Endothelial cell of umbilical vein (primary cell): Measurements from ENCODE around the gene TTC9B. TPM values are rescaled to one million over a fixed set of nuclear protein-coding genes. Genes with fewer than 3 reads are reported as not detected.
"Not testable (repeated sequence)": the region's sequence is repeated elsewhere in the genome, so short reads cannot be mapped to it uniquely, and the experiment has no call there.

Source experiments
- BruUV-seq: library from RNA; stranded (reverse); fragments of 400-500 nt; replicated peaks from 2 replicates; lab custom pipeline; 2021; lab: Mats Ljungman, UMichigan
- CTCF ChIA-PET: fragments of 300-600, 350-600 bp; sonication (Branson Sonifier 250); formaldehyde crosslinking; loops from one replicate; lab custom pipeline; 2021; ENCODE audit warnings: antibody characterized with exemption, inconsistent platforms; lab: Charles Lee
- POLR2A ChIA-PET: fragments of 300-600, 350-600 bp; sonication (Branson Sonifier 250); formaldehyde crosslinking; loops from one replicate; lab custom pipeline; 2021; ENCODE audit warnings: antibody characterized with exemption, inconsistent platforms; lab: Charles Lee
- DNase-seq: peaks from one replicate; pipeline ENCODE4 v3.0.0-alpha.2; 2011; ENCODE audit warnings: low read depth, low spot score
- FAIRE-seq: peaks from 2 replicates; lab custom pipeline; 2011; peaks lifted over from hg19 to GRCh38; lab: Jason Lieb, UNC
- H2AFZ ChIP-seq: 2 replicates; pipeline ENCODE4 v1.6.0; 2012; ENCODE audit warnings: low read depth, low read length, control low read depth, inconsistent platforms
- H3K27ac ChIP-seq: 2 replicates; pipeline ENCODE4 v1.5.1; 2011; ENCODE audit warnings: low read depth, mild to moderate bottlenecking, control low read depth, low read length, moderate library complexity; ENCODE audit not compliant: insufficient read depth
- H3K27me3 ChIP-seq, 2 experiments: 2 replicates each; pipeline versions ENCODE4 v1.6.0 to v1.6.1; 2011; ENCODE audit warnings: low read length in 2 of 2, mixed read lengths in 1 of 2; ENCODE audit not compliant: control insufficient read depth in 2 of 2, insufficient read depth in 2 of 2
- H3K36me3 ChIP-seq, 2 experiments: 2 replicates in 1 of 2; 3 replicates in 1 of 2; pipeline ENCODE4 v1.5.1; 2011; ENCODE audit warnings: low read length in 2 of 2, mild to moderate bottlenecking in 1 of 2, moderate library complexity in 1 of 2; ENCODE audit not compliant: control insufficient read depth in 2 of 2, insufficient read depth in 2 of 2; ENCODE audit errors: extremely low read depth in 1 of 2
- H3K4me1 ChIP-seq: 3 replicates; pipeline ENCODE4 v1.5.1; 2011; ENCODE audit warnings: mild to moderate bottlenecking, low read length; ENCODE audit not compliant: control insufficient read depth, insufficient read depth; ENCODE audit errors: extremely low read depth
- H3K4me2 ChIP-seq: 2 replicates; pipeline ENCODE4 v1.6.1; 2011; ENCODE audit warnings: low read length, control low read depth, mixed read lengths; ENCODE audit not compliant: insufficient read depth
- H3K4me3 ChIP-seq, 3 experiments: fragments of 200-600 bp in 1 of 3; sonication (generic), shearing (Covaris generic) in 1 of 3; replicated peaks in 1 of 3; 2 replicates each; pipeline ENCODE4 v1.5.1; 2011 to 2016; ENCODE audit warnings: control low read depth in 3 of 3, low read length in 3 of 3, mild to moderate bottlenecking in 2 of 3, inconsistent platforms in 1 of 3, low read depth in 1 of 3, moderate library complexity in 1 of 3; ENCODE audit not compliant: insufficient read depth in 1 of 3
- H3K79me2 ChIP-seq: 2 replicates; pipeline ENCODE4 v1.6.0; 2012; ENCODE audit warnings: low read length, inconsistent platforms; ENCODE audit not compliant: control insufficient read depth, insufficient read depth
- H3K9ac ChIP-seq: replicated peaks from 2 replicates; pipeline ENCODE3; 2011; ENCODE audit warnings: low read length, control low read depth; ENCODE audit not compliant: insufficient read depth; ENCODE audit errors: extremely low read depth
- H3K9me1 ChIP-seq: replicated peaks from 3 replicates; pipeline ENCODE4 v1.6.0; 2011; ENCODE audit warnings: mild to moderate bottlenecking, low read length; ENCODE audit not compliant: control insufficient read depth, insufficient read depth; ENCODE audit errors: extremely low read depth
- H3K9me3 ChIP-seq: replicated peaks from 2 replicates; pipeline ENCODE4 v1.5.1; 2012; ENCODE audit warnings: low read length, inconsistent platforms; ENCODE audit not compliant: control insufficient read depth, insufficient read depth
- H4K20me1 ChIP-seq: replicated peaks from 2 replicates; pipeline ENCODE3; 2011; ENCODE audit warnings: mild to moderate bottlenecking, low read length; ENCODE audit not compliant: control insufficient read depth, insufficient read depth; ENCODE audit errors: extremely low read depth
- EZH2 ChIP-seq: IDR thresholded peaks from 2 replicates; pipeline ENCODE4 v1.6.1; 2012; ENCODE audit warnings: borderline replicate concordance, low read depth, mild to moderate bottlenecking, moderate library complexity, low read length, inconsistent platforms; ENCODE audit not compliant: severe bottlenecking
- FOS ChIP-seq: IDR thresholded peaks from 2 replicates; pipeline ENCODE4 v1.6.1; 2011; ENCODE audit warnings: mild to moderate bottlenecking, low read length, moderate library complexity, borderline replicate concordance; ENCODE audit not compliant: insufficient read depth
- GATA2 ChIP-seq: IDR thresholded peaks from 2 replicates; pipeline ENCODE4 v1.7.0; 2011; ENCODE audit warnings: low read depth, mild to moderate bottlenecking, moderate library complexity, mixed read lengths, low read length; ENCODE audit not compliant: insufficient read length, insufficient read depth
- JUN ChIP-seq: IDR thresholded peaks from 2 replicates; pipeline ENCODE4 v1.6.1; 2011; ENCODE audit warnings: borderline replicate concordance, low read depth; ENCODE audit not compliant: insufficient read length, insufficient read depth
- POLR2A ChIP-seq: IDR thresholded peaks from 2 replicates; pipeline ENCODE4 v1.6.1; 2012; ENCODE audit warnings: low read depth, mild to moderate bottlenecking, control low read depth, low read length
- dilution Hi-C: fragments of 300-500 bp; cut with MboI; formaldehyde crosslinking; loops from one replicate; pipeline ENCODE4 v1.15.0; 2019; ENCODE audit warnings: low sequenced_read_pairs; ENCODE audit not compliant: extremely low pct_ligation_motif_present
- intact Hi-C: fragments of 100-400 bp; cut with micrococcal nuclease; formaldehyde crosslinking; loops from one replicate; pipeline ENCODE4 v1.10.0; 2022
- polyA plus RNA-seq, 4 experiments: library from polyadenylated mRNA; depleted of rRNA in 3 of 4; stranded (reverse) in 3 of 4; unstranded in 1 of 4; fragments of >200 nt; gene quantifications; 2 replicates each; pipeline versions ENCODE4 v1.2.1 to v1.2.3, GENCODE V29; 2011 to 2012; ENCODE audit warnings: missing spikeins in 1 of 4
- total RNA-seq: library from RNA; stranded (reverse); gene quantifications from 2 replicates; pipeline ENCODE4 v1.2.3, GENCODE V29; 2021
- TF ChIP-seq, protein P1 (sequence below), 2 donors: IDR thresholded peaks; 1 replicate in 1 of 2; 2 replicates in 1 of 2; pipeline ENCODE4 v1.5.1; 2011; ENCODE audit warnings: low read length in 2 of 2, mild to moderate bottlenecking in 2 of 2, moderate library complexity in 2 of 2, control low read depth in 1 of 2, inconsistent platforms in 1 of 2, low read depth in 1 of 2; ENCODE audit not compliant: insufficient read depth in 1 of 2; ENCODE audit errors: extremely low read depth in 1 of 2

Gene TTC9B
- total and polyA plus RNA-seq, 2 donors (not counting 3 experiments of a cell fraction or from before 2014, with no cell fraction given) = not detected

DNA sequence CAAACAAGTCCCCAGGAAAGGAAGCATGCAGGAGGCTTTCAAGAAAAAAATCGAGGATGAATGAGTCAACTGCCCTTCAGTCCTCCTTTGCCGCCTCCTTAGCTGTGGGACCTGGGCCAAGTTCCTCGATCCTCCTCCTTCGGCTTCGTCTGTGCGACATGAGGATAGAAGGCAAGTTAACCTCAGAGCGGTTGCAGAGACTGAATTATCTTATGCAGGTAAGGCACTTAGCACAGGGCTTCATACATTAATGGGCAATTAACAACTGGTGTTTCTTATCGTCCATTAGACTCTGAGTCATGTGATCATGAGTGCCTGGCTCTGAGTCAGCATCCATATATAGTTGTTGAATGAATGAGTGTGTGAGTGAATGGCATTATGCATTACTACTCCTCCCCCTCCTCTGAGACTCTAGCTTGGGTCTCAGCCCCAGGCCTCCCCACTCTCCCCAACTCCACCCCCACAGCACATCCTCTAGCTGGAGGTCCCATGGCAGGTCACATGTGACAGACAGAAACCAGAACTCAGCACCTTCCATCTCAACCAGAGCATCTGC, 1.6 kb upstream of the TTC9B start:
- Histone ChIP-seq H3K4me3 (peak overlapping the region in 1 of 3 experiments; percentile 50), H3K9ac (no peak overlapping the region), H3K36me3 (no peaks in the 10 kb centered on the region), H3K4me1 (peaks cover 11% of the 10 kb centered on the region), H4K20me1 (no peaks in the 10 kb centered on the region), H3K9me3 (no peaks in the 10 kb centered on the region), H3K4me2 (peak overlapping the region; percentile 90), H3K27me3 (peaks cover 22 to 23% of the 10 kb centered on the region in 2 experiments), H3K79me2 (no peaks in the 10 kb centered on the region), H3K9me1 (no peaks in the 10 kb centered on the region), H3K27ac (peak overlapping the region; percentile 32), H2AFZ (peak overlapping the region; percentile 94)
- dilution Hi-C loops = no loop called here
- intact Hi-C loops = loop anchor here (5.0 kb wide), 1 partner anchor 62 kb away; no protein-coding TSS in a partner anchor
- FAIRE-seq = peak; percentile 87
- ChIA-PET CTCF (interaction anchor here (1.6 to 2.7 kb wide), 2 partner anchors 78 to 80 kb away, joined by 3 to 19 read pairs; no protein-coding TSS in a partner anchor), POLR2A (interaction anchor here (0.6 kb wide), 1 partner anchor 21 kb away, joined by 4 read pairs; no protein-coding TSS in a partner anchor)
- peak; percentile 85 for DNase-seq
- no TSS peak for BruUV-seq
- peak; percentile 83 for TF ChIP-seq JUN
- peak; percentile 84 for TF ChIP-seq FOS
- TF ChIP-seq, protein P1, sequence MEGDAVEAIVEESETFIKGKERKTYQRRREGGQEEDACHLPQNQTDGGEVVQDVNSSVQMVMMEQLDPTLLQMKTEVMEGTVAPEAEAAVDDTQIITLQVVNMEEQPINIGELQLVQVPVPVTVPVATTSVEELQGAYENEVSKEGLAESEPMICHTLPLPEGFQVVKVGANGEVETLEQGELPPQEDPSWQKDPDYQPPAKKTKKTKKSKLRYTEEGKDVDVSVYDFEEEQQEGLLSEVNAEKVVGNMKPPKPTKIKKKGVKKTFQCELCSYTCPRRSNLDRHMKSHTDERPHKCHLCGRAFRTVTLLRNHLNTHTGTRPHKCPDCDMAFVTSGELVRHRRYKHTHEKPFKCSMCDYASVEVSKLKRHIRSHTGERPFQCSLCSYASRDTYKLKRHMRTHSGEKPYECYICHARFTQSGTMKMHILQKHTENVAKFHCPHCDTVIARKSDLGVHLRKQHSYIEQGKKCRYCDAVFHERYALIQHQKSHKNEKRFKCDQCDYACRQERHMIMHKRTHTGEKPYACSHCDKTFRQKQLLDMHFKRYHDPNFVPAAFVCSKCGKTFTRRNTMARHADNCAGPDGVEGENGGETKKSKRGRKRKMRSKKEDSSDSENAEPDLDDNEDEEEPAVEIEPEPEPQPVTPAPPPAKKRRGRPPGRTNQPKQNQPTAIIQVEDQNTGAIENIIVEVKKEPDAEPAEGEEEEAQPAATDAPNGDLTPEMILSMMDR (IDR thresholded peaks at IDR 0.05; ENCODE audit: extremely low read depth in 1 of 2, insufficient read depth in 1 of 2, low read depth in 1 of 2, low read length in 2 of 2) = no peak
- TF ChIP-seq GATA2 = peak; percentile 45
- no peak for TF ChIP-seq EZH2
- no peak for TF ChIP-seq POLR2A

DNA sequence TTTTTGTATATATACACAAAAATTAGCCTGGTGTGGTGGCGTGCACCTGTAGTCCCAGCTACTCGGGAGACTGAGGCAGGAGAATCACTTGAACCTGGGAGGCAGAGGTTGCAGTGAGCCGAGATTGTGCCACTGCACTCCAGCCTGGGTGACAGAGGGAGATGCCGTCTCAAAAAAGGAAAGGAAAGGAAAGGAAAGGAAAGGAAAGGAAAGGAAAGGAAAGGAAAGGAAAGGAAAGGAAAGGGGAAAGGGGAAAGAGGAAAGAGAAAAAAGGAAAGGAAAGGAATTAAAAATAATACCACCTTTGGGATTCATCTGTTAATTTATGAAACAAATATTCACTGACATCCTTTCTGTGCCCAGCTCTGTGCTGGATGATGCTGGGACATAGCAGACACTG, 845 bp upstream of the TTC9B start:
- H3K4me1 ChIP-seq = peaks cover 11% of the 10 kb centered on the region
- BruUV-seq, dilution Hi-C loops, POLR2A ChIA-PET, H3K9me1 ChIP-seq, H3K4me3 ChIP-seq, H3K27ac ChIP-seq, H2AFZ ChIP-seq, H3K9ac ChIP-seq, H3K36me3 ChIP-seq, intact Hi-C loops, H3K9me3 ChIP-seq, FAIRE-seq, DNase-seq, H3K79me2 ChIP-seq, H4K20me1 ChIP-seq, H3K4me2 ChIP-seq: not testable (repeated sequence)
- peaks cover 18 to 19% of the 10 kb centered on the region in 2 experiments for H3K27me3 ChIP-seq
- CTCF ChIA-PET = interaction anchor here (1.3 to 2.7 kb wide), 3 partner anchors 54 to 79 kb away, joined by 3 to 19 read pairs (median 3); no protein-coding TSS in a partner anchor
